Neural progenitor cell (in vitro differentiated cells): Measurements from ENCODE around the gene RSPH4A.

Experiments used
- EZH2 ChIP-seq: fragments of 200-600 bp; sonication (generic); IDR thresholded peaks from 2 replicates; pipeline ENCODE4 v1.6.1; 2017; ENCODE audit warnings: antibody characterized with exemption, mild to moderate bottlenecking, moderate library complexity
- TF ChIP-seq, protein P1 (sequence below): fragments of 200-600 bp; sonication (generic); IDR thresholded peaks from 2 replicates; pipeline ENCODE4 v1.5.1; 2017; ENCODE audit warnings: antibody characterized with exemption, mild to moderate bottlenecking

DNA sequence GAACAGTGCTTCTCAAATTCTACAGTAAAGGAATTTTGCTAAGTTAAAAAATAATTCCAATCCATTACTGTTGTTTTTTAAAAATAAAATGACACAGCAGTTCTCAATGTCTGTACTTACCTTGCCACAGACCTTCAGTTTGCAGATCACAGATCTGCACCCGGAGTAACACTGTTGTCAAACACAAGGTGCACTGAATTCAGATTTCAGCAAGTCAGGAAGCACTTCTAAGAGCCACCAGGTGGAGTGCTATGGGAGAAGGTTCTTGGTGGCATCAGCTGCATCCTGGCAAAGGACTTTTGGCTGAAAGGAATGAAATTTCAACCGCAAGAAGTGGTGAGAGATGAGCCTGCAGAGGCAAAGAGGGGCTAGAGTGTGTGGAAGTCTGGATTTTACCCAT is 17.4 kb downstream of the RSPH4A start:
- no peak for TF ChIP-seq EZH2
- TF ChIP-seq, protein P1, sequence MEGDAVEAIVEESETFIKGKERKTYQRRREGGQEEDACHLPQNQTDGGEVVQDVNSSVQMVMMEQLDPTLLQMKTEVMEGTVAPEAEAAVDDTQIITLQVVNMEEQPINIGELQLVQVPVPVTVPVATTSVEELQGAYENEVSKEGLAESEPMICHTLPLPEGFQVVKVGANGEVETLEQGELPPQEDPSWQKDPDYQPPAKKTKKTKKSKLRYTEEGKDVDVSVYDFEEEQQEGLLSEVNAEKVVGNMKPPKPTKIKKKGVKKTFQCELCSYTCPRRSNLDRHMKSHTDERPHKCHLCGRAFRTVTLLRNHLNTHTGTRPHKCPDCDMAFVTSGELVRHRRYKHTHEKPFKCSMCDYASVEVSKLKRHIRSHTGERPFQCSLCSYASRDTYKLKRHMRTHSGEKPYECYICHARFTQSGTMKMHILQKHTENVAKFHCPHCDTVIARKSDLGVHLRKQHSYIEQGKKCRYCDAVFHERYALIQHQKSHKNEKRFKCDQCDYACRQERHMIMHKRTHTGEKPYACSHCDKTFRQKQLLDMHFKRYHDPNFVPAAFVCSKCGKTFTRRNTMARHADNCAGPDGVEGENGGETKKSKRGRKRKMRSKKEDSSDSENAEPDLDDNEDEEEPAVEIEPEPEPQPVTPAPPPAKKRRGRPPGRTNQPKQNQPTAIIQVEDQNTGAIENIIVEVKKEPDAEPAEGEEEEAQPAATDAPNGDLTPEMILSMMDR: peak; percentile 44
